Stimulated activated CD8-positive, alpha-beta memory T cell treated with anti-CD3 and anti-CD28 coated beads, Interleukin-4, amount 100 ng/mL, for 1 hour (primary cell): ENCODE measurements around the gene NPIPA3.
"Not testable (repeated sequence)": the region's sequence is repeated elsewhere in the genome, so short reads cannot be mapped to it uniquely, and the experiment has no call there.

ENCODE experiments used
- DNase-seq, 2 donors: peaks; one replicate each; pipeline ENCODE4 v3.0.0-alpha.2; 2020; ENCODE audit warnings: low read depth in 2 of 2, low spot score in 1 of 2

Gene NPIPA3

GRCh38 chr16:14703156-14704011, at the start of gene NPIPA3:
TSS of gene NPIPA3 (plus strand) at chr16:14703411. CDS start at chr16:14708944, 5,533 bp downstream.
- DNase-seq: not testable (repeated sequence)

GRCh38 chr16:14658063-14658462, 45.1 kb upstream of the NPIPA3 start:
- no peak for DNase-seq

GRCh38 chr16:14667347-14668266, 35.6 kb upstream of the NPIPA3 start:
- no peak for DNase-seq

GRCh38 chr16:14668556-14669223, 34.5 kb upstream of the NPIPA3 start:
- no peak for DNase-seq

- no peak for DNase-seq
Observed at GRCh38 chr16:14669776-14670175, 33.4 kb upstream of the NPIPA3 start.

- no peak for DNase-seq
Observed at GRCh38 chr16:14672403-14672971, 30.7 kb upstream of the NPIPA3 start.

- no peak for DNase-seq
Observed at GRCh38 chr16:14676633-14677032, 26.6 kb upstream of the NPIPA3 start.

- DNase-seq: no peak
Observed at GRCh38 chr16:14677627-14678026, 25.6 kb upstream of the NPIPA3 start.

- DNase-seq: no peak
Observed at GRCh38 chr16:14678748-14679497, 24.3 kb upstream of the NPIPA3 start.

GRCh38 chr16:14680396-14680795, 22.8 kb upstream of the NPIPA3 start:
- not testable (repeated sequence) for DNase-seq

- no peak for DNase-seq
Observed at GRCh38 chr16:14681115-14681514, 22.1 kb upstream of the NPIPA3 start.

GRCh38 chr16:14682121-14682520, 21.1 kb upstream of the NPIPA3 start:
- DNase-seq: no peak

GRCh38 chr16:14685870-14686793, 17.1 kb upstream of the NPIPA3 start:
- not testable (repeated sequence) for DNase-seq

GRCh38 chr16:14694129-14694528, 9.1 kb upstream of the NPIPA3 start, which contains the start of gene PLA2G10:
TSS of gene PLA2G10 (minus strand) at chr16:14694308. CDS start at chr16:14694229, 79 bp downstream.
- DNase-seq: not testable (repeated sequence)

- DNase-seq: not testable (repeated sequence)
Observed at GRCh38 chr16:14701859-14702258, 1.4 kb upstream of the NPIPA3 start.

GRCh38 chr16:14702672-14703071, 539 bp upstream of the NPIPA3 start:
- DNase-seq: not testable (repeated sequence)

- not testable (repeated sequence) for DNase-seq
Observed at GRCh38 chr16:14733233-14733632, 30.0 kb downstream of the NPIPA3 start.

- not testable (repeated sequence) for DNase-seq
Observed at GRCh38 chr16:14740832-14741385, 37.7 kb downstream of the NPIPA3 start.

GRCh38 chr16:14741794-14742193, 38.6 kb downstream of the NPIPA3 start:
- not testable (repeated sequence) for DNase-seq
